Epithelial cell of esophagus (primary cell): ENCODE measurements around the gene SSX2.
"Not testable (repeated sequence)": the region's sequence is repeated elsewhere in the genome, so short reads cannot be mapped to it uniquely, and the experiment has no call there.

Experiments used
- DNase-seq: peaks from one replicate; pipeline ENCODE4 v3.0.0; 2010; ENCODE audit warnings: low read depth
- H3K4me3 ChIP-seq: 2 replicates; pipeline ENCODE4 v1.5.1; 2011; ENCODE audit warnings: mild to moderate bottlenecking, low read length, control low read depth

SSX2 gene

DNA sequence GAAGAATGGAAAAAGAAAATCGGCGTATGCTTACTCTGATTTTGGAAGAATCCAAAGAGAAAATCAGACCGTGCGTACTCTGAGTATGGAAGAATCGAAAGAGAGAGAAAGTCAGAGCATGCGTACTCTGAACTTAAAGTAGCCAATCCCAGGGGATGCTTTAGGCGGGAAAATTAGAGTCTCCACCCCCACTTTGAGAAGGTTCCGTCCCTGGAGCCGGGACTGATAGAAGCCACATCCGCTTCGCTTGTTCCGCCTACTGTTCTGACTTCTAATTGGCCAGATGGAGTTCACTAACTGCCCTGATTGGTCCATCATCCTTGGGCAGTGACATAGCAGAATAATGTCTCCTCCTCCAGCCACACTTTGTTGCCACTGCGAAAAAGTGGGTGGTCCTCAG is at the start of gene SSX2:
SSX2 (minus strand) TSS at position 101 of the 400 bp plus-strand sequence. CDS start 1,429 bp downstream, outside the sequence.
- not testable (repeated sequence) for DNase-seq, H3K4me3 ChIP-seq

DNA sequence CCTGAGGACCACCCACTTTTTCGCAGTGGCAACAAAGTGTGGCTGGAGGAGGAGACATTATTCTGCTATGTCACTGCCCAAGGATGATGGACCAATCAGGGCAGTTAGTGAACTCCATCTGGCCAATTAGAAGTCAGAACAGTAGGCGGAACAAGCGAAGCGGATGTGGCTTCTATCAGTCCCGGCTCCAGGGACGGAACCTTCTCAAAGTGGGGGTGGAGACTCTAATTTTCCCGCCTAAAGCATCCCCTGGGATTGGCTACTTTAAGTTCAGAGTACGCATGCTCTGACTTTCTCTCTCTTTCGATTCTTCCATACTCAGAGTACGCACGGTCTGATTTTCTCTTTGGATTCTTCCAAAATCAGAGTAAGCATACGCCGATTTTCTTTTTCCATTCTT is 44.0 kb upstream of the SSX2 start, which contains the start of gene SSX2B:
SSX2B (plus strand) TSS at position 301 of the 400 bp plus-strand sequence. CDS start 1,429 bp downstream, outside the sequence.
- DNase-seq: not testable (repeated sequence)

DNA sequence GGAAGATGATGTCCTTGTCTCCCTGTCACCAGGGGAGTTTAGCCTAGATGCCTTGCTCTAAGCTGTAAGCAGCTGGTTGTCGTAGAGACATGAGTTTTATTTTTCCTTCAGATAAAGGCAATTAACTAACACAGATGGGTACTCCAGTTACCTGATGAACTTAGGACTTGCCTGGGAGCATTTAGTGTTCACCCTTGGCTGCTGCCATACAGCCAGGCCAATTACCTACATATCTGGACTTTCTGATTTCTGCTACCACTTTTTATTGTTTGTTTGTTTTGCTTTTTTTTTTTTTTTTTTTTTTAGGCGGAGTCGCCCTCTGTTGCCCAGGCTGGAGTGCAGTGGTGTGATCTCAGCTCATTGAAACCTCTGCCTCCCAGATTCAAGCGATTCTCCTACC is 14.9 kb downstream of the SSX2 start:
- H3K4me3 ChIP-seq: not testable (repeated sequence)

More for the DNA sequence above, 44.0 kb upstream of the SSX2 start, which contains the start of gene SSX2B:
- not testable (repeated sequence) for H3K4me3 ChIP-seq

GRCh38 chrX:52662218-52662617 is 44.8 kb downstream of the SSX2 start:
- not testable (repeated sequence) for H3K4me3 ChIP-seq, DNase-seq

More for the DNA sequence above, 14.9 kb downstream of the SSX2 start:
- not testable (repeated sequence) for DNase-seq

- not testable (repeated sequence) for DNase-seq, H3K4me3 ChIP-seq
Observed at GRCh38 chrX:52655475-52655874, 51.5 kb downstream of the SSX2 start.

- H3K4me3 ChIP-seq, DNase-seq: not testable (repeated sequence)
Observed at GRCh38 chrX:52654800-52655199, 52.2 kb downstream of the SSX2 start, which contains the start of gene SSX7. Gene SSX7 (minus strand): TSS chrX:52654900. CDS start chrX:52653472, 1,428 bp downstream.

GRCh38 chrX:52650676-52651075 is 56.3 kb downstream of the SSX2 start:
- DNase-seq, H3K4me3 ChIP-seq: not testable (repeated sequence)

DNA sequence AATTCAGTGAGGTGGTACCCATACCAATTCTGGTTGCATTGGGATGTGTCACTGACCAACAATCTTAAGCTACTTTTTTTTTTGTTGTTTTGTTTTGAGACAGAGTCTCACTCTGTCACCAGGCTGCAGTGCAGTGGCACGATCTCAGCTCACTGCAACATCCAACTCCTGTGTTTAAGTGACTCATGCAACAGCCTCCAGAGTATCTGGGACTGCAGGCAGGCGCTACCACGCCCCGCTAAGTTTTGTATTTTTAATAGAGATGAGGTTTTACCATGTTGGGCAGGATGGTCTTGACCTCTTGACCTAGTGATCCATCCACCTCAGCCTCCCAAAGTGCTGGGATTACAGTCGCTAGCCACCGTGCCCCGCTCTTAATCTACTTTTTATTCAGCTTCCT is 58.0 kb downstream of the SSX2 start:
- not testable (repeated sequence) for H3K4me3 ChIP-seq, DNase-seq
